ENCODE results near the gene ZFYVE21.

ZFYVE21 gene

GRCh38 chr14:103739466-103739792, 23.8 kb downstream of the ZFYVE21 start:
- TF ChIP-seq, protein P1, sequence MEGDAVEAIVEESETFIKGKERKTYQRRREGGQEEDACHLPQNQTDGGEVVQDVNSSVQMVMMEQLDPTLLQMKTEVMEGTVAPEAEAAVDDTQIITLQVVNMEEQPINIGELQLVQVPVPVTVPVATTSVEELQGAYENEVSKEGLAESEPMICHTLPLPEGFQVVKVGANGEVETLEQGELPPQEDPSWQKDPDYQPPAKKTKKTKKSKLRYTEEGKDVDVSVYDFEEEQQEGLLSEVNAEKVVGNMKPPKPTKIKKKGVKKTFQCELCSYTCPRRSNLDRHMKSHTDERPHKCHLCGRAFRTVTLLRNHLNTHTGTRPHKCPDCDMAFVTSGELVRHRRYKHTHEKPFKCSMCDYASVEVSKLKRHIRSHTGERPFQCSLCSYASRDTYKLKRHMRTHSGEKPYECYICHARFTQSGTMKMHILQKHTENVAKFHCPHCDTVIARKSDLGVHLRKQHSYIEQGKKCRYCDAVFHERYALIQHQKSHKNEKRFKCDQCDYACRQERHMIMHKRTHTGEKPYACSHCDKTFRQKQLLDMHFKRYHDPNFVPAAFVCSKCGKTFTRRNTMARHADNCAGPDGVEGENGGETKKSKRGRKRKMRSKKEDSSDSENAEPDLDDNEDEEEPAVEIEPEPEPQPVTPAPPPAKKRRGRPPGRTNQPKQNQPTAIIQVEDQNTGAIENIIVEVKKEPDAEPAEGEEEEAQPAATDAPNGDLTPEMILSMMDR (IDR thresholded peaks at IDR 0.05; ENCODE audit: borderline replicate concordance, insufficient read depth, low read depth, low read length): no peak
- H3K4me3 ChIP-seq (ENCODE audit: low read depth, low read length): no peak overlapping the region

GRCh38 chr14:103739793-103740501, 24.3 kb downstream of the ZFYVE21 start:
- H3K4me3 ChIP-seq (ENCODE audit: low read depth, low read length): no peak overlapping the region
- TF ChIP-seq, protein P1 (IDR thresholded peaks at IDR 0.05; ENCODE audit: borderline replicate concordance, insufficient read depth, low read depth, low read length): no peak

GRCh38 chr14:103740991-103741689, 25.5 kb downstream of the ZFYVE21 start:
- TF ChIP-seq, protein P1 (IDR thresholded peaks at IDR 0.05; ENCODE audit: borderline replicate concordance, insufficient read depth, low read depth, low read length): no peak
- no peak overlapping the region for H3K4me3 ChIP-seq (ENCODE audit: low read depth, low read length)

DNA sequence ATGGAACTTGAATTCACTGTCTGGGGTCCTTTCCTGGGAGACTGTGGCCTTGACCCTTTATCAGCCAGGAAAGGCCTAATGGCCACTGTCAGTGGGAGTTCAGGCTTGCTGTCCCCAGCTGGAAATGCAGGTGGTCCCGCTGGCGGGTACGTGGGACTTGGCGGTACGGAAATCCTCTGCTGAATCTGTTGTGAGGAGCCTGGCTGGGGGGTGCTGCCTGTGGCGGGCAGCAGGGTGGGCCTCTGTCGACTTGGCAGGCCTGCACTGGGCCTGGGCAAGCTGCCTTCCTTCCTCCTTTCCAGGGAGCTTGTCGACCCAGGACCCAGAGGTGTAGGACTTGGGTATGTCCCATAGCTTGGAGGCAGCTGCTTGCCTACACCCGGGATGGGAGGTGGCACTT, 26.3 kb downstream of the ZFYVE21 start:
- no peak overlapping the region for H3K4me3 ChIP-seq (ENCODE audit: low read depth, low read length)

DNA sequence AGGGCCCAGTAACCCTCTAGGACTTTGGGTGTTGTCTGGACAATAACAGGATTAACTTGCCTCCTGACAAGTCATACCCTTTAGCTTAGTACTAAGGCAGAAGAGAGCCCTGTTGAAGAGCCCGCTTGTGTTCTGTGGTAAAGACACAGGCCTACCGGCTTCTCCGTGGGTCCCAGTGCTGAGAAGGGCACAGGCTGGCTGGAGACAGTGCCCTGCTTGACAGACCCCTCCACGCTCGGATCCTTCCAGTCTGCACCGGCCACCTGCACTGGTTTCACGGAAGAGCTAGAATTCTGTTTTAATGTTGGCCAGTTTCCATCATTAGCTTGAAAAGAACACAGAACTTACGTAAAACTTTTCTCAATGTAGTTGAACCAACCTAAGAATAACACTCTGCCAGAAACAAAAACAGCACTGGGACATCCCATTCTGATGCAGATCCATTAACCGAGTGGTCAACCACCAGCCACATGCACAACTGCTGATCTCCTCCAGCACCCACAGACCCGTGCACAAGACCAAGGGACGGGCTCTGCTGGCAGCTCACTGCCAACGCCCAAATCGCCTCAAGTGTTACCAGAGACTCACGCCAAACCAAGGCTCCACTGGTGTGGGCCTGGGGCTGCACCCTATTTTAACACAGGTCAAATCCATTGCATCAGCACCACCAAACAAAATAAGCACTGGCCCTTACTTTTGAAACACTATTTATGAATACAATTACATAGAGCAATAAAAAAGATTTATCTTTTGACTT, 27.1 kb downstream of the ZFYVE21 start:
- TF ChIP-seq, protein P1 (IDR thresholded peaks at IDR 0.05; ENCODE audit: borderline replicate concordance, insufficient read depth, low read depth, low read length): no peak
- H3K4me3 ChIP-seq (ENCODE audit: low read depth, low read length): no peak overlapping the region

More for the DNA sequence above, 26.3 kb downstream of the ZFYVE21 start:
- TF ChIP-seq, protein P1 (IDR thresholded peaks at IDR 0.05; ENCODE audit: borderline replicate concordance, insufficient read depth, low read depth, low read length): no peak

- TF ChIP-seq, protein P1 (IDR thresholded peaks at IDR 0.05; ENCODE audit: borderline replicate concordance, insufficient read depth, low read depth, low read length): no peak
- no peak overlapping the region for H3K4me3 ChIP-seq (ENCODE audit: low read depth, low read length)
Measured at GRCh38 chr14:103743691-103744090, 28.1 kb downstream of the ZFYVE21 start.
